ENCODE measurements around the gene TMEM165.

Gene TMEM165

DNA sequence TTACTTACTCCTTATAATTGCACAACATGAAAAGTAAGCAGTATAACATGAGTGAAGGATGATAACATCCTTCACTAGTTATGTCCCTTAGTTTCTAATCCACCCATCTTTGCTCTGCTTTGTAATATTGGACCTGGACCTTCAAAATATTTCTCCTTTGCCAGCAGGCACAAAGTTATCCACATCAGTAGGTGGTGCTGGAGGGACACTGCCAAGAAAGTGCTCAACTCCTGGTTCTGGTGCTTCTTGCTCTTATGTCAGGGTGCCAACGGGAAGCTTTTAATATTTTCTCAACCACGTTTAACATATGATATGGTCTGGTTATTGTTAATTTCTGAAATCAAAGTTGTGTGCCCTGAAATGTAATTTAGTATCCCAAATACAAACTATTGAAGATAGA, 49.1 kb downstream of the TMEM165 start:
- H3K36me3 ChIP-seq (ENCODE audit: low read depth) = peaks cover 83% of the 10 kb centered on the region
- peak; percentile 52; the same call in 1 of the 3 replicates for ATAC-seq (ENCODE audit: low read depth)
- TF ChIP-seq, protein P1, sequence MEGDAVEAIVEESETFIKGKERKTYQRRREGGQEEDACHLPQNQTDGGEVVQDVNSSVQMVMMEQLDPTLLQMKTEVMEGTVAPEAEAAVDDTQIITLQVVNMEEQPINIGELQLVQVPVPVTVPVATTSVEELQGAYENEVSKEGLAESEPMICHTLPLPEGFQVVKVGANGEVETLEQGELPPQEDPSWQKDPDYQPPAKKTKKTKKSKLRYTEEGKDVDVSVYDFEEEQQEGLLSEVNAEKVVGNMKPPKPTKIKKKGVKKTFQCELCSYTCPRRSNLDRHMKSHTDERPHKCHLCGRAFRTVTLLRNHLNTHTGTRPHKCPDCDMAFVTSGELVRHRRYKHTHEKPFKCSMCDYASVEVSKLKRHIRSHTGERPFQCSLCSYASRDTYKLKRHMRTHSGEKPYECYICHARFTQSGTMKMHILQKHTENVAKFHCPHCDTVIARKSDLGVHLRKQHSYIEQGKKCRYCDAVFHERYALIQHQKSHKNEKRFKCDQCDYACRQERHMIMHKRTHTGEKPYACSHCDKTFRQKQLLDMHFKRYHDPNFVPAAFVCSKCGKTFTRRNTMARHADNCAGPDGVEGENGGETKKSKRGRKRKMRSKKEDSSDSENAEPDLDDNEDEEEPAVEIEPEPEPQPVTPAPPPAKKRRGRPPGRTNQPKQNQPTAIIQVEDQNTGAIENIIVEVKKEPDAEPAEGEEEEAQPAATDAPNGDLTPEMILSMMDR (IDR thresholded peaks at IDR 0.05; ENCODE audit: poor library complexity, severe bottlenecking) = peak; percentile 70

DNA sequence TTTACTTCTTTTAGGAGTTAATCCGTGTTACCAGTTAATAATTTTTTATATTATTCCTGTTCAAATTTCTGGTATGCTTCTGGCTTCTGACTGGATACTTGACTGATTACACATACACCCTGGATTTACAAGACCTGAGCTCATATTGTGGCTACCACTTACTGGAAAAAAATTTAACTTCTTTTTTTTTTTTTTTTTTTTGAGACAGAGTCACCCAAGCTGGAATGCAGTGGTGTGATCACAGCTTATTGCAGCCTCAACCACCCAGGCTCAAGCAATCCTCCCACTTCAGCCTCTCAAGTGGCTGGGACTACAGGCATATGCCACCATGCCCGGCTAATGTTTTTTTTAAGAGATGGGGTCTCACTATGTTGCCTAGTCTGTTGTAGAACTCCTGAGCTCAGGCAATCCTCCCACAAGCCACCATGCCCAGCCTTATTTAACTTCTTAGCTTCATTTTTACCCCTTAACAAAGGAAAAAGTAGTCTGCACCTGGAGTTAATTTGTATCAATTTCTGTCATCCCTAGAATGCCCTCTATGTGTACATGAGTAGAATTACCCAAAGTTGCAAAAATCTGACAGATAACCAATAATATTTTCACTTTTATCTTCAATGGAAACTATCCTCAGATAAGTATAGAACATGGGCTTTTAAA, 50.3 kb downstream of the TMEM165 start:
- DNase-seq (ENCODE audit: low spot score) = no peak
- H3K4me3 ChIP-seq (ENCODE audit: severe bottlenecking) = no peak overlapping the region
- H3K27me3 ChIP-seq (ENCODE audit: insufficient read depth, poor library complexity, severe bottlenecking) = no peaks in the 10 kb centered on the region
- H3K36me3 ChIP-seq (ENCODE audit: low read depth) = peaks cover 76% of the 10 kb centered on the region
- H3K9me3 ChIP-seq (ENCODE audit: severe bottlenecking) = no peaks in the 10 kb centered on the region
- H3K4me1 ChIP-seq (ENCODE audit: insufficient read depth, poor library complexity, severe bottlenecking) = peaks cover 4% of the 10 kb centered on the region
- TF ChIP-seq, protein P1 (IDR thresholded peaks at IDR 0.05; ENCODE audit: poor library complexity, severe bottlenecking) = peak; percentile 20
- peak; percentile 33; the same call in 2 of the 3 replicates for ATAC-seq (ENCODE audit: low read depth)
- H3K27ac ChIP-seq (ENCODE audit: poor library complexity, severe bottlenecking) = peak overlapping the region; percentile 20

More for the DNA sequence above, 49.1 kb downstream of the TMEM165 start:
- Histone ChIP-seq H3K4me1 (ENCODE audit: insufficient read depth, poor library complexity, severe bottlenecking) (peaks cover 4% of the 10 kb centered on the region), H3K4me3 (ENCODE audit: severe bottlenecking) (no peak overlapping the region), H3K27me3 (ENCODE audit: insufficient read depth, poor library complexity, severe bottlenecking) (no peaks in the 10 kb centered on the region), H3K9me3 (ENCODE audit: severe bottlenecking) (no peaks in the 10 kb centered on the region), H3K27ac (ENCODE audit: poor library complexity, severe bottlenecking) (no peak overlapping the region)
- DNase-seq (ENCODE audit: low spot score) = no peak

DNA sequence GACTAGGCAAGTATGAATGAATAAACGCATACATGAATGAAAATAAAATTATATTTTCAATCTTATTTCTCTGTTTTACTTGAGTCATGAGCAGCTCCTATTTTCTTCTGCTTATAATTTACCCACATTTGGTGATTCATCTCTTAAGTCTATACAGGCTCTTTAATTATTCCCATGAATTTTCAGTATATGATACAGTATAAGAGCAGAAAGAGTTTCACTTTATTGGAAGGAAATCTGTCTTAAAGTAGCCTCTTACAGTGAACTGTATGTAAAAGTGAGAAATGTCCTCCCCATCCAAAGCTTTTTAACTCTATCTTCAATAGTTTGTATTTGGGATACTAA, 50.8 kb downstream of the TMEM165 start:
- Histone ChIP-seq H3K27me3 (ENCODE audit: insufficient read depth, poor library complexity, severe bottlenecking) (no peaks in the 10 kb centered on the region), H3K36me3 (ENCODE audit: low read depth) (peaks cover 79% of the 10 kb centered on the region), H3K4me3 (ENCODE audit: severe bottlenecking) (no peak overlapping the region), H3K9me3 (ENCODE audit: severe bottlenecking) (no peaks in the 10 kb centered on the region), H3K4me1 (ENCODE audit: insufficient read depth, poor library complexity, severe bottlenecking) (peaks cover 4% of the 10 kb centered on the region), H3K27ac (ENCODE audit: poor library complexity, severe bottlenecking) (peak overlapping the region; percentile 20)
- no peak for DNase-seq (ENCODE audit: low spot score)
- ATAC-seq (ENCODE audit: low read depth) = no peak
- TF ChIP-seq, protein P1 (IDR thresholded peaks at IDR 0.05; ENCODE audit: poor library complexity, severe bottlenecking) = no peak

DNA sequence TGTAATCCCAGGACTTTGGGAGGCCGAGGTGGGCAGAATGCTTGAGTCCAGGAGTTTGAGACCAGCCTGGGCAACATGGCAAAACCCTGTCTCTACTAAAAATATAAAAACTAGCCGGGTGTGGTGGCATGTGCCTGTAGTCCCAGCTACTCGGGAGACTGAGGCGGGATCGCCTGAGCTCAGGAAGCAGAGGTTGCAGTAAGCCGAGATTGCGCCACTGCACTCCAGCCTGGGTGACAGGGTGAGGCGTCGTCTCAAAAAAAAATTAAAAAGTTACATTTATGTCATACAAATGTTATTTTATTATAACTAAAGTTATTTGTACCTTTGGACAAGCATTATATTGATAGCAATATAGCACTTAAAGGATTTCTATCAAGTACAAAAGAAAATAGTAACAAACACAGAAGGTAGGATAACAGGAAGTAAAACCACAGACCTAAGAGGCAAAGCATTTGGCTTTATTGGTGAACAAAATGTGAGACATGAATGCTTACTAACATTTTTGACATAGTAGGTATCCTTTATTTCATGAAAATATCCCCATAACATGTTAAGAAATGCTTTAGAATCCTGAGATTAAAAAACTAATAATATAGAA, 51.5 kb downstream of the TMEM165 start:
- no peak for ATAC-seq (ENCODE audit: low read depth)

More for the DNA sequence above, 51.5 kb downstream of the TMEM165 start:
- H3K27me3 ChIP-seq (ENCODE audit: insufficient read depth, poor library complexity, severe bottlenecking) = no peaks in the 10 kb centered on the region
- H3K9me3 ChIP-seq (ENCODE audit: severe bottlenecking) = no peaks in the 10 kb centered on the region
- peaks cover 4% of the 10 kb centered on the region for H3K4me1 ChIP-seq (ENCODE audit: insufficient read depth, poor library complexity, severe bottlenecking)
- no peak overlapping the region for H3K27ac ChIP-seq (ENCODE audit: poor library complexity, severe bottlenecking)
- TF ChIP-seq, protein P1 (IDR thresholded peaks at IDR 0.05; ENCODE audit: poor library complexity, severe bottlenecking) = no peak
- peaks cover 79% of the 10 kb centered on the region for H3K36me3 ChIP-seq (ENCODE audit: low read depth)
- no peak for DNase-seq (ENCODE audit: low spot score)
- no peak overlapping the region for H3K4me3 ChIP-seq (ENCODE audit: severe bottlenecking)
